ENCODE data around the gene FYCO1.

FYCO1 gene

DNA sequence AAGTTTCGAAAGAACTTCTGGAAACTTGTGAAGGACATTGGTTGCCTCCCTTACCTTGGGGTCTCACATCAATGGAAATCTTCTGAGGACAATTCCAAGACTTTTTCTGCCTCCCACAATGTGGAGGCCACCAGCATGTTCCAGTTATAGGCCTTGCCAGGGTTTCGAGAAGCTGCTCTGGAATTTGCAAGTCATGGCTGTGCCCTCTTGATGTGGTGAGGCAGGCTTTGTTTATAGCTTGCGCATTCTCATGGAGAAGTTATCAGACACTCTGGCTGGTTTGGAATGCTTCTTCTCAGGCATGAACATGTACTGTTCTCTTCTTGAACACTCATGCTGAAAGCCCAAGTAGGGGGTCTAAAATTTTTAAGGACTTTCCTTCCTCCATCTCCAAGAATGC lies 48.3 kb downstream of the FYCO1 start:
- no peak overlapping the region for H3K4me3 ChIP-seq (ENCODE audit: low read length)
- H3K27me3 ChIP-seq (replicated peaks; ENCODE audit: control insufficient read depth, insufficient read depth, low read length): no peaks in the 10 kb centered on the region
- H3K9me3 ChIP-seq (ENCODE audit: control insufficient read depth, low read length): no peaks in the 10 kb centered on the region
- H3K9ac ChIP-seq (ENCODE audit: low read length): no peak overlapping the region
- DNase-seq (ENCODE audit: low read depth): peak; percentile 31
- peaks cover 3% of the 10 kb centered on the region for H3K4me1 ChIP-seq (ENCODE audit: control insufficient read depth, insufficient read depth, low read length)
- peaks cover 67% of the 10 kb centered on the region for H3K36me3 ChIP-seq (ENCODE audit: control insufficient read depth, insufficient read depth, low read length, severe bottlenecking)

- peaks cover 64% of the 10 kb centered on the region for H3K36me3 ChIP-seq (ENCODE audit: control insufficient read depth, insufficient read depth, low read length, severe bottlenecking)
- no peak overlapping the region for H3K4me3 ChIP-seq (ENCODE audit: low read length)
- no peaks in the 10 kb centered on the region for H3K9me3 ChIP-seq (ENCODE audit: control insufficient read depth, low read length)
- no peaks in the 10 kb centered on the region for H3K27me3 ChIP-seq (replicated peaks; ENCODE audit: control insufficient read depth, insufficient read depth, low read length)
- H3K9ac ChIP-seq (ENCODE audit: low read length): no peak overlapping the region
- no peak for DNase-seq (ENCODE audit: low read depth)
- H3K4me1 ChIP-seq (ENCODE audit: control insufficient read depth, insufficient read depth, low read length): peaks cover 3% of the 10 kb centered on the region
These were observed 48.7 kb downstream of the FYCO1 start for GRCh38 chr3:45946875-45947274.

DNA sequence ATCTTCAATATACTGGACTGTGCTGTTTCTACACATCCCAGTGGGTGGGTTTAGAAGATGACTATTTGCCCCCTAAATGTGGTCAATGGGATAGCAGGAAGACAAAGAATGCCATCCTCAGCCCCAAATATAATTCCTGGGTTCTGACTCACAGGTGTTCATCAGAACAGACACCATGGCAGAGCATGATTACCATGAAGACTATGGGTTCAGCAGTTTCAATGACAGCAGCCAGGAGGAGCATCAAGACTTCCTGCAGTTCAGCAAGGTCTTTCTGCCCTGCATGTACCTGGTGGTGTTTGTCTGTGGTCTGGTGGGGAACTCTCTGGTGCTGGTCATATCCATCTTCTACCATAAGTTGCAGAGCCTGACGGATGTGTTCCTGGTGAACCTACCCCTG lies 49.3 kb downstream of the FYCO1 start:
- Histone ChIP-seq H3K9me3 (ENCODE audit: control insufficient read depth, low read length) (no peaks in the 10 kb centered on the region), H3K9ac (ENCODE audit: low read length) (no peak overlapping the region), H3K27me3 (replicated peaks; ENCODE audit: control insufficient read depth, insufficient read depth, low read length) (no peaks in the 10 kb centered on the region), H3K4me3 (ENCODE audit: low read length) (no peak overlapping the region), H3K4me1 (ENCODE audit: control insufficient read depth, insufficient read depth, low read length) (peaks cover 3% of the 10 kb centered on the region), H3K36me3 (ENCODE audit: control insufficient read depth, insufficient read depth, low read length, severe bottlenecking) (peaks cover 58% of the 10 kb centered on the region)
- DNase-seq (ENCODE audit: low read depth): no peak

- no peak for DNase-seq (ENCODE audit: low read depth)
- H3K9ac ChIP-seq (ENCODE audit: low read length): no peak overlapping the region
- H3K27me3 ChIP-seq (replicated peaks; ENCODE audit: control insufficient read depth, insufficient read depth, low read length): no peaks in the 10 kb centered on the region
- H3K36me3 ChIP-seq (ENCODE audit: control insufficient read depth, insufficient read depth, low read length, severe bottlenecking): peaks cover 47% of the 10 kb centered on the region
- peaks cover 3% of the 10 kb centered on the region for H3K4me1 ChIP-seq (ENCODE audit: control insufficient read depth, insufficient read depth, low read length)
- no peaks in the 10 kb centered on the region for H3K9me3 ChIP-seq (ENCODE audit: control insufficient read depth, low read length)
- no peak overlapping the region for H3K4me3 ChIP-seq (ENCODE audit: low read length)
These were observed 50.6 kb downstream of the FYCO1 start for GRCh38 chr3:45944830-45945620.

- Histone ChIP-seq H3K27me3 (replicated peaks; ENCODE audit: control insufficient read depth, insufficient read depth, low read length) (no peaks in the 10 kb centered on the region), H3K4me3 (ENCODE audit: low read length) (no peak within 1 kb of the TSS), H3K4me1 (ENCODE audit: control insufficient read depth, insufficient read depth, low read length) (peaks cover 7% of the 10 kb centered on the region), H3K9me3 (ENCODE audit: control insufficient read depth, low read length) (no peaks in the 10 kb centered on the region), H3K36me3 (ENCODE audit: control insufficient read depth, insufficient read depth, low read length, severe bottlenecking) (peaks cover 31% of the 10 kb centered on the region), H3K9ac (ENCODE audit: low read length) (no peak within 1 kb of the TSS)
- DNase-seq (ENCODE audit: low read depth): peak; percentile 19
These were observed 52.3 kb downstream of the FYCO1 start, which contains the start of gene CXCR6 for GRCh38 chr3:45943207-45943846. Gene CXCR6, plus strand, starts transcription at chr3:45943464. Its CDS starts 3,018 bp downstream, at chr3:45946482.

DNA sequence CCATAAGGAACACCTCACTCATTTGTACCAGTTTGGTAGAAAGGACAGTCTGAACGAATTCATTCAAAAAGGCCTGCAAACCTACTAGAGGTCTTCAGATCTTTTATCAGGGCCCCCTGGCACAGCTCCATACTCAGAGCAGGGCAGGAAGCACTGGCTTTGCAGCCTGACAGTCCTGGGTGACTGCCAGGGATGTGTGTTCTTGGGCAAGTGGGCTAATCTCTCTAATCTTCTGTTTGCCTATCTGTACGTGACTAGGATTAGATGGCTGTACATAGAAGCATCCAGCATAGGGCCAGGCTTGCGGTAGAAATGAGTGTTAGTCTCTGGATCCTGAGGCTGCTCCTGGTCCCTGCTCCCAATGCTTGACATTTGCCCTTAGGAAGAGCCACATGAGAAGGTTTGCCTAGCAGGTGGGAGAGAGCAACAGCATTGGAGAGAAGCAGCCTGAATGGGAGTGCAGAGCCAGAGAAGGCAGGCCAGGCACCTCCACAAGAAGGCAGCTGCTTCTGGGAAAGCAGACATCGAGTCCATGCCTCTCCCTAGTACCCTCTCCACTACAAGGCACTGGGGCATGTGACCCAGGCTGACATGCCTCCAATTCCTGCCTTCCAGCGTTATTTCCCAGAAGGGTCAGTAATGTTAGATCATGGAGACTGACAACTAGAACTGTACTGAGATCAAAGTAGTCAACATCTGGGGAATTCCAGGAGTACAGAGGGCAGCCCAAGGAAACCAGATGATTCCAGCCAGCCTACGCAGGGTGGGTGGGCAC lies 53.4 kb downstream of the FYCO1 start:
- H3K4me3 ChIP-seq (ENCODE audit: low read length): no peak overlapping the region
- no peak for DNase-seq (ENCODE audit: low read depth)
- no peak overlapping the region for H3K9ac ChIP-seq (ENCODE audit: low read length)
- H3K4me1 ChIP-seq (ENCODE audit: control insufficient read depth, insufficient read depth, low read length): peaks cover 5% of the 10 kb centered on the region
- no peaks in the 10 kb centered on the region for H3K9me3 ChIP-seq (ENCODE audit: control insufficient read depth, low read length)
- peaks cover 25% of the 10 kb centered on the region for H3K36me3 ChIP-seq (ENCODE audit: control insufficient read depth, insufficient read depth, low read length, severe bottlenecking)
- H3K27me3 ChIP-seq (replicated peaks; ENCODE audit: control insufficient read depth, insufficient read depth, low read length): no peaks in the 10 kb centered on the region

DNA sequence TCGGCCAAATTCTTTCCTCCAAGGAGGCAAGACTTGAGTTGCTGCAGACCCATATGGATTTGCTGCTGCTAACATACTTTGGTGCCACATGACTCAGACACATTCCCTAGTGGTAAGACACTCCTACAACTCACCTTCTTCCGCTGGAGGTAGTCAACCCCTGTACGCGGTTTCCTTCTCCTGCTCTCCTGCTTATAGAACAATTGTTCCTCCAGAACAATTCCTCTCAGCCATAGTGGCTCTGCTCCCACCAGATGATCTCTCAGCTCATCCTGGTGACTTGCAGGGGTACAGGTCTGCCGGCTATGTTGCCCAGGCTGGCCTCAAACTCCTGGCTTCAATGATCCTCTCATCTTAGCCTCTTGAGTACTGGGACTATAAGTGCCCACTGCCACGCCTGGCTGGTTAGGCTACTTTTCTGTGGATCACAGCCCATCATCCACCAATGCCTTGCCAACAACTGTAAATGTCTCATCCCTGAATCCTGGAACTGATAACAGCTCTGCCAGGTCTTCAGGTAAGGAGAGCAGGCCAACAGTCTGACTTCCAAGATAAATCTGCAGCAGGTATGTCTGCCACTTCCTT lies 54.8 kb downstream of the FYCO1 start:
- no peak overlapping the region for H3K4me3 ChIP-seq (ENCODE audit: low read length)
- peaks cover 5% of the 10 kb centered on the region for H3K4me1 ChIP-seq (ENCODE audit: control insufficient read depth, insufficient read depth, low read length)
- no peaks in the 10 kb centered on the region for H3K27me3 ChIP-seq (replicated peaks; ENCODE audit: control insufficient read depth, insufficient read depth, low read length)
- DNase-seq (ENCODE audit: low read depth): no peak
- no peaks in the 10 kb centered on the region for H3K9me3 ChIP-seq (ENCODE audit: control insufficient read depth, low read length)
- H3K36me3 ChIP-seq (ENCODE audit: control insufficient read depth, insufficient read depth, low read length, severe bottlenecking): peaks cover 23% of the 10 kb centered on the region
- H3K9ac ChIP-seq (ENCODE audit: low read length): no peak overlapping the region

- no peaks in the 10 kb centered on the region for H3K27me3 ChIP-seq (replicated peaks; ENCODE audit: control insufficient read depth, insufficient read depth, low read length)
- DNase-seq (ENCODE audit: low read depth): no peak
- no peak overlapping the region for H3K4me3 ChIP-seq (ENCODE audit: low read length)
- H3K9ac ChIP-seq (ENCODE audit: low read length): no peak overlapping the region
- H3K36me3 ChIP-seq (ENCODE audit: control insufficient read depth, insufficient read depth, low read length, severe bottlenecking): peaks cover 28% of the 10 kb centered on the region
- H3K9me3 ChIP-seq (ENCODE audit: control insufficient read depth, low read length): no peaks in the 10 kb centered on the region
- peaks cover 5% of the 10 kb centered on the region for H3K4me1 ChIP-seq (ENCODE audit: control insufficient read depth, insufficient read depth, low read length)
These were observed 55.4 kb downstream of the FYCO1 start for GRCh38 chr3:45940004-45940780.

DNA sequence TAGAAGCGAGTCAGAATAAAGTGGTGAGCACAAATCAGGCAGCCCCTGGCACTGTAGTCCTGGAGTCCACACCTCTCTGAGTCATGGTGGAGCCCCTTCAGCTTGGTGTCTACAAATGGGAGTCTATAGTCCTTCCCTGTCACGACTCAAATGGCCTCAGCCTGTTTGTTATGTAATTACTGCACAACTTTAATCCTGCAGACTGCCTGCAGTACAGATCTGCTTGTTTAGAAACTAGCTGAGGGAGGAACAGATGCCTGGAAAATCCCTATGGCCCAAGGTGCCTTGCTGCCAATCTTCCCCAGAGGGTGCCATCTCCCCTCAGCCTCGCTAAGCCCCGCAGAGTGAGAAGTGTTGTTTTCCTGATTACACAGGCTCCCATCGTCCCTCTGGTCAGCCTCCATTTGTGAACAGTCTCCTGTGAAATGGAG lies 56.3 kb downstream of the FYCO1 start:
- H3K4me3 ChIP-seq (ENCODE audit: low read length): no peak overlapping the region
- peak overlapping the region; percentile 23 for H3K9ac ChIP-seq (ENCODE audit: low read length)
- peaks cover 5% of the 10 kb centered on the region for H3K4me1 ChIP-seq (ENCODE audit: control insufficient read depth, insufficient read depth, low read length)
- H3K36me3 ChIP-seq (ENCODE audit: control insufficient read depth, insufficient read depth, low read length, severe bottlenecking): peaks cover 29% of the 10 kb centered on the region
- no peak for DNase-seq (ENCODE audit: low read depth)
- no peaks in the 10 kb centered on the region for H3K9me3 ChIP-seq (ENCODE audit: control insufficient read depth, low read length)
- no peaks in the 10 kb centered on the region for H3K27me3 ChIP-seq (replicated peaks; ENCODE audit: control insufficient read depth, insufficient read depth, low read length)

GRCh38 chr3:45938864-45939263 lies 56.8 kb downstream of the FYCO1 start:
- Histone ChIP-seq H3K4me1 (ENCODE audit: control insufficient read depth, insufficient read depth, low read length) (peaks cover 5% of the 10 kb centered on the region), H3K9me3 (ENCODE audit: control insufficient read depth, low read length) (no peaks in the 10 kb centered on the region), H3K4me3 (ENCODE audit: low read length) (no peak overlapping the region), H3K9ac (ENCODE audit: low read length) (peak overlapping the region; percentile 23), H3K27me3 (replicated peaks; ENCODE audit: control insufficient read depth, insufficient read depth, low read length) (no peaks in the 10 kb centered on the region), H3K36me3 (ENCODE audit: control insufficient read depth, insufficient read depth, low read length, severe bottlenecking) (peaks cover 29% of the 10 kb centered on the region)
- DNase-seq (ENCODE audit: low read depth): peak; percentile 96

Data from adipocyte (in vitro differentiated cells).